GDM1 (cell line): ENCODE results near the gene S100Z.

Experiments
- DNase-seq: peaks from one replicate; lab custom pipeline; 2025; lab: John Stamatoyannopoulos, UW

The S100Z gene

GRCh38 chr5:76953551-76954382 is 104.0 kb downstream of the S100Z start:
- DNase-seq: no peak

GRCh38 chr5:76954383-76954763 is 104.6 kb downstream of the S100Z start:
- DNase-seq: no peak

- DNase-seq: no peak
Observed at GRCh38 chr5:76956033-76956432, 106.2 kb downstream of the S100Z start.

- DNase-seq: no peak
Observed at GRCh38 chr5:76958991-76959767, 109.4 kb downstream of the S100Z start.

GRCh38 chr5:76960004-76960625 is 110.3 kb downstream of the S100Z start:
- DNase-seq: peak; percentile 38

- DNase-seq: no peak
Observed at GRCh38 chr5:76964060-76964459, 114.2 kb downstream of the S100Z start.
